HG03342 (cell line): ENCODE data around the gene RMND5A.

Source experiments
- ATAC-seq: cut with Tn5 transposase; IDR thresholded peaks from one replicate; pipeline ENCODE4 v1.9.1; 2021; ENCODE audit warnings: mild to moderate bottlenecking, moderate library complexity; ENCODE audit not compliant: unreplicated experiment

Gene RMND5A

GRCh38 chr2:86764661-86765309, 44.7 kb downstream of the RMND5A start:
- peak; percentile 64 for ATAC-seq

- no peak for ATAC-seq
Measured at GRCh38 chr2:86765310-86765695, 45.2 kb downstream of the RMND5A start.

- no peak for ATAC-seq
Measured at GRCh38 chr2:86768189-86768949, 48.3 kb downstream of the RMND5A start.

- no peak for ATAC-seq
Measured at GRCh38 chr2:86769838-86770237, 49.7 kb downstream of the RMND5A start.

GRCh38 chr2:86770816-86771301, 50.8 kb downstream of the RMND5A start:
- ATAC-seq = no peak

- ATAC-seq = no peak
Measured at GRCh38 chr2:86772611-86773010, 52.5 kb downstream of the RMND5A start.

GRCh38 chr2:86774862-86775261, 54.8 kb downstream of the RMND5A start:
- ATAC-seq = no peak

GRCh38 chr2:86775338-86775737, 55.2 kb downstream of the RMND5A start:
- ATAC-seq = no peak

- ATAC-seq = no peak
Measured at GRCh38 chr2:86776532-86776931, 56.4 kb downstream of the RMND5A start.

- no peak for ATAC-seq
Measured at GRCh38 chr2:86778957-86779356, 58.9 kb downstream of the RMND5A start.

- ATAC-seq = no peak
Measured at GRCh38 chr2:86779971-86780370, 59.9 kb downstream of the RMND5A start.

- ATAC-seq = no peak
Measured at GRCh38 chr2:86781363-86781762, 61.3 kb downstream of the RMND5A start.

- no peak for ATAC-seq
Measured at GRCh38 chr2:86782748-86783147, 62.7 kb downstream of the RMND5A start.

- peak; percentile 90 for ATAC-seq
Measured at GRCh38 chr2:86783615-86784339, 63.7 kb downstream of the RMND5A start.

GRCh38 chr2:86785456-86785855, 65.4 kb downstream of the RMND5A start:
- ATAC-seq = no peak

GRCh38 chr2:86786001-86786536, 66.0 kb downstream of the RMND5A start:
- no peak for ATAC-seq

- no peak for ATAC-seq
Measured at GRCh38 chr2:86787736-86788135, 67.6 kb downstream of the RMND5A start.

GRCh38 chr2:86788165-86788564, 68.1 kb downstream of the RMND5A start:
- no peak for ATAC-seq

- no peak for ATAC-seq
Measured at GRCh38 chr2:86788881-86789686, 69.0 kb downstream of the RMND5A start.

- no peak for ATAC-seq
Measured at GRCh38 chr2:86789687-86790133, 69.6 kb downstream of the RMND5A start.
